ENCODE data around the gene MGAT1. TPM values are rescaled to one million over a fixed set of nuclear protein-coding genes. Genes with fewer than 3 reads are reported as not detected.

Gene MGAT1
- polyA plus RNA-seq, 2 of the 4 experiments (the other 2 are of a cell fraction) = 53.0 to 61.8 TPM

GRCh38 chr5:180831139-180832093, 28.8 kb upstream of the MGAT1 start:
- Histone ChIP-seq H3K4me1 (peaks cover 22% of the 10 kb centered on the region), H3K4me2 (peak overlapping the region; percentile 90), H3K9me3 (no peaks in the 10 kb centered on the region), H3K27ac (peak overlapping the region; percentile 93 to 99), H3K4me3 (peak overlapping the region; percentile 66)
- ChIA-PET POLR2A (interaction anchor here (0.6 to 2.7 kb wide), 14 partner anchors 9 to 392 kb away, joined by 3 to 43 read pairs (median 4); partner anchors contain the start of genes TRIM41 and ZFP62), CTCF (interaction anchor here (0.8 to 2.3 kb wide), 12 partner anchors 8 to 343 kb away, joined by 3 to 7 read pairs (median 4); no protein-coding TSS in a partner anchor)
- DNase-seq (ENCODE audit: low read depth in 1 of 2, low spot score in 1 of 2) (peak; percentile 75 to 90), FAIRE-seq (no peak), ATAC-seq (peak; percentile 97)
- no peak for TF ChIP-seq EHMT2 (IDR thresholded peaks at IDR 0.05; ENCODE audit: low read depth)
- TF ChIP-seq HES2 (IDR thresholded peaks at IDR 0.05) = no peak
- peak; percentile 75 to 81; a peak in 3 of 5 replicates for TF ChIP-seq JUN (IDR thresholded peaks at IDR 0.05)
- no peak for TF ChIP-seq ZNF302 (CRISPR knock-in tag; IDR thresholded peaks at IDR 0.05)
- no peak for TF ChIP-seq KDM1A (IDR thresholded peaks at IDR 0.05; ENCODE audit: low read depth)
- TF ChIP-seq RNF2 (IDR thresholded peaks at IDR 0.05; ENCODE audit: borderline replicate concordance, low read depth) = no peak
- no peak for TF ChIP-seq CEBPB (IDR thresholded peaks at IDR 0.05)
- no peak; the same call in none of the 2 replicates for TF ChIP-seq E2F6 (IDR thresholded peaks at IDR 0.05; ENCODE audit: borderline replicate concordance, low read depth)
- TF ChIP-seq REST (IDR thresholded peaks at IDR 0.05) = peak; percentile 60
- TF ChIP-seq, protein P1, sequence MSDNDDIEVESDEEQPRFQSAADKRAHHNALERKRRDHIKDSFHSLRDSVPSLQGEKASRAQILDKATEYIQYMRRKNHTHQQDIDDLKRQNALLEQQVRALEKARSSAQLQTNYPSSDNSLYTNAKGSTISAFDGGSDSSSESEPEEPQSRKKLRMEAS (IDR thresholded peaks at IDR 0.05) = peak; percentile 93
- no peak for TF ChIP-seq JUNB (IDR thresholded peaks at IDR 0.05)
- TF ChIP-seq POLR2A (IDR thresholded peaks at IDR 0.05; ENCODE audit: low read length) = peak; percentile 70
- TF ChIP-seq BHLHE40 (IDR thresholded peaks at IDR 0.05; ENCODE audit: low read depth, low read length) = no peak
- TF ChIP-seq SMC3 (IDR thresholded peaks at IDR 0.05) = no peak
- no peak for TF ChIP-seq MAZ (IDR thresholded peaks at IDR 0.05; ENCODE audit: borderline replicate concordance, low read depth, low read length)
- TF ChIP-seq TFCP2L1 (CRISPR knock-in tag; IDR thresholded peaks at IDR 0.05) = no peak
- peak; percentile 89 for TF ChIP-seq PHF8 (IDR thresholded peaks at IDR 0.05; ENCODE audit: borderline replicate concordance, low read depth)
- TF ChIP-seq BCL3 (IDR thresholded peaks at IDR 0.05) = peak; percentile 47; the same call in 1 of the 3 replicates
- no peak; the same call in 1 of the 2 replicates for TF ChIP-seq HOXB13 (CRISPR knock-in tag; IDR thresholded peaks at IDR 0.05; ENCODE audit: low read depth)
- 5% methylated on average over 43 of the region's 80 CpGs for WGBS (ENCODE audit: missing lambda C conversion rate)

All from A549 (cell line).